UCSD-AML1 (cell line): ENCODE data around the gene PRRC2B.
"Not testable (repeated sequence)": the region's sequence is repeated elsewhere in the genome, so short reads cannot be mapped to it uniquely, and the experiment has no call there.

Source experiments
- DNase-seq: peaks from one replicate; lab custom pipeline; 2025; ENCODE audit not compliant: unreplicated experiment; lab: John Stamatoyannopoulos, UW

The PRRC2B gene

GRCh38 chr9:131385296-131385695 lies 8.6 kb upstream of the PRRC2B start:
- DNase-seq, result no peak

DNA sequence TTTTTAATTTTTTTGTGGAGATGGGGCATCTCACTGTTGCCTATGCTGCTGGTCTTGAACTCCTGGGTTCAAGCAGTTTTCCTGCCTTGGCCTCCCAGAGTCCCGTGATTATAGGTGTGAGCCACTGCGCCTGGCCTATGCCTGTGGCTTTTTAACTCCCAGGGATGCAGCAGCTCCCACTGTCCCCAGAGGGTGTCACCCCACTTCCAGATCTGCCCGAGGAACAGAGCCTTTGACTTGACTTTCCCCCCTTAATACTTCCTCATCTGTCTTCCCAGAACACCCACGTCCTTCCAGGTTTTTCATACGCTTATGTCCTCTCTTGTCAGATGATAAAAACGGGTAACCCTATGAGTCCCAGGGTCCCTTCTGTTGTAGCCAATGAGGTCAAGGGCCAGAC lies 7.6 kb upstream of the PRRC2B start:
- DNase-seq, result peak; percentile 34

DNA sequence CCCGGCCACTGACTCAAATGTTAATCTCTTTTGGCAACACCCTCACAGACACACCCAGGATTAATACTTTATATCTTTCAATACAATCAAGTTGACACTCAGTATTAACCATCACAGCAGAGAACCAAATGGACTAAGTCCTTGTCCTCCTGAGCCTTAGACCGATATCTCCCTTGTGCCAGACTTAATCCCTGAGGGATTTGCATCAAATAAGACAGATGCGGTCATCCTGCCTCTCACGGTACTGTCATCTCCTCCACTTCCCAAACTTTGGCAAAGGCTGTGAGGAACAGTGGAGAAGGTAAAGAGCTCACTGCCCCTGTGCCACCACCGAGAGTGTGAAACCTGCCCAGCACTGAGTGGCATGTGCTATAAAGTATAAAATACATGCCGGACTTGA lies 6.5 kb upstream of the PRRC2B start:
- DNase-seq, result no peak

- DNase-seq, result no peak
These were observed 2.9 kb upstream of the PRRC2B start for GRCh38 chr9:131391020-131391419.

GRCh38 chr9:131391504-131391903 lies 2.4 kb upstream of the PRRC2B start:
- no peak for DNase-seq

GRCh38 chr9:131394464-131395156 lies 724 bp downstream of the PRRC2B start:
- DNase-seq, result peak; percentile 40

DNA sequence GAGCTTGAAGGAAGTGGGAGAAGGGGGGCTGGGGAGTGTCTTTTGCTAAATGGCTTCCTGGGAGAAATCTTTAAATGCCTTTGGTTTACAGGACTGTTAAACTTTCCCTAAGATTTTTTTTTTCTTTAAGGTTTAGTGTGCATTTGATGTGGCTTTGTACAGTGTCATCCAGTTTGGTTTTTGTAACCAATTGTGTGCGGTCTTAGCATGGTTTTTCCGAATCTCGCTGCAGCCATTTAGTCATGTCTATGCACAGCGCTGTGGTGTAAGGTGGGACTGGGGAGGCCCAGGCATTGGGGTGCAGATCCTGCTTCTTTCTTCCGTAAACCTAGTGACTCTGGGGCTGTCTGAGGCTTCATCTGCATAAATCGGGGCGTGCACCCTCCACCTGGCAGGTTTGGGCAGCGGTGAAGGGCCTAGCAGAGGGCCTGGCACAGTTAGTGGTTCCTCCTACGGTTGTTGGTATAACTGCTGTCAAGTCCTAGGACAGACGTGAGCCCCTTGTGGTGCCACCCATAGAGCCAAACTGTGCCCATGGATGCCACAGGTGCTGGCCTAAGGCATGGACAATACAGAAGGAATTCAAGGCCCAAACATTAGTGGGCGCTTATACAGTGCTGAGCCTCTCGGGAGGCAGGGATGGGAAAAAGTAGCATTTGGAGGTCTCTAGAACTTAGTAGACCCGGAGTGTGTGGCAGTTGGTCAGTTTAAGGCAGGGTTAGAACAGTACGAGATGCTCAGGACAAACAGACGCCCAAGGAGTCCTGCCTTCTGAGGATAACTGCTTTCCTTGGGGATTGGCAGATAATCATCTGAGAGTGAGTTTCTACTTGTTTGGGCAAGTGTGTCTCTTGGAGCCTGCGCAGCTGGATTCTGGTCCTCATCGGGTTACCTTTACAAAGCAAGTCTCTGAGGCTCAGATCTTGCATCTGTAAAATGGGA lies 1.5 kb downstream of the PRRC2B start:
- peak; percentile 34 for DNase-seq

DNA sequence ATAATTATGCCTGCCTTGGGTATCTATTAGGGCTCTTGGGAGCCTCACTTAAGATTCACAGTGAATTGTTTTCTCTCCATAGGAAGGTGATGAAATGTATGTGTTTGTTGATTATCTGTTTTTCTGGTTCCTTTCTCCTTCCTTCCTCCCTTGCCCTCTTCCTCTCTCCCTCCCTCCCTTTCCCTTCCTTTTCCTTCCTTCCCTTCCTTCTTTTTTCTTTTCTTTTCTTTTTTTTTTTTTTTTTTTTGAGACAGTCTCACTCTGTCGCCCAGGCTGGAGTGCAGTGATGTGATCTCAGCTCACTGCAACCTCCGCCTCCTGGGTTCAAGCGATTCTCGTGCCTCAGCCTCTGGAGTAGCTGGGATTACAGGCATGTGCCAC lies 2.2 kb downstream of the PRRC2B start:
- not testable (repeated sequence) for DNase-seq

DNA sequence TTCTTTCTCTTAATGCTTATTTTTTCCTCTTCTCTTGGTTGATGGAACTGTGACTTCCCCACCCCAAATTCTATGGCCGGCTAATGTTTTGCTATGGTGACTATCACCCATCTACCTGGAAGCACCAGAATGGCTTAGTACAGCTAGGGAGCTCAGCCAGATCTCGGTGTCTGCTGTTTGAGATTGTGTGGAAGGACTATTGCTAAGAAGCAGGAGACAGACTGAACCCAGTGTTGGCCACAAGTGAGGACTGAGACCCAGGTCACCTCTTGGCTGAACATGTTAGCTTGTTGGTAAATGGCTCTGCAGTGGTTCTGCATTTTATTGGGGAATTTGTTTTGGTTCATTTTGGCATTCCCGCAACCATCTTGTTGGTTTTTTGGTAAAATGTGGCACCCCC lies 2.7 kb downstream of the PRRC2B start:
- DNase-seq, result no peak

- DNase-seq, result no peak
These were observed 3.4 kb downstream of the PRRC2B start for GRCh38 chr9:131397100-131397790.

DNA sequence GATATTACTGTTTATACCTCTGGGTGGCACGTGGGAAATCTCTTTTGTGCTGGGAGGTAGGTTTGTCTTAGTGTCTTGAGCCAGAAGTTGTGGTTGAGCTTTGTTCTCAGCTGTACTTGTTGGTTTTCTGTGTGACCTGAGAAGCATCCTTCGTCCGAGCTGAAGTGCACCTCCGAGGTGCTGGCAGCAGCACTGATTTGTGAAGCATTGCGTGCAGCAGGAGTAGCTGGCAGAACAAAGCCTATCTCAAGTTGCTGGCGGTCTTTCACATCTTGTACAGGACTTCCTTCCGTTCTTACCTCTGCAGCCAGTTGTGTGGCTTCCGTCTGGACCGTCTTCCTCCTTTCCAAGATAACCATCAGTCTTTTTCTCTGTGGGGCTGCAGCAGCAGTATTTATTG lies 4.3 kb downstream of the PRRC2B start:
- peak; percentile 28 for DNase-seq

DNA sequence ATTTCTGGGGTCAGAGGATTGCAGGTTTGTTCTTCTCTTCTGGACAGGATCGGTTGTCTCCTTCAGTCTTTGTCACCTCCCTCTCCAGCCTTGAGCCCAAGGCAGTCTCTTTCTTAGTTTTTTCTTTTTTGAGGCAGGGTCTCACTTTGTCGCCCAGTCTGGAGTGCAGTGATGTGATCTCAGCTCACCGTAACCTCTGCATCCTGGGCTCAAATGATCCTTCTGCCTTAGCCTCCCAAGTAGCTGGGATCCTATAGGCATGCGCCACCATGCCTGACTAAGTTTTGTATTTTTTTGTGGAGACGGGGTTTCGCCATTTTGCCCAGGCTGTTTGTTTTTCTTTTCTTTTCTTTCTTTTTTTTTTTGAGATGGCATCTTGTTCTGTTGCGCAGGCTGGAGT lies 6.1 kb downstream of the PRRC2B start:
- no peak for DNase-seq

DNA sequence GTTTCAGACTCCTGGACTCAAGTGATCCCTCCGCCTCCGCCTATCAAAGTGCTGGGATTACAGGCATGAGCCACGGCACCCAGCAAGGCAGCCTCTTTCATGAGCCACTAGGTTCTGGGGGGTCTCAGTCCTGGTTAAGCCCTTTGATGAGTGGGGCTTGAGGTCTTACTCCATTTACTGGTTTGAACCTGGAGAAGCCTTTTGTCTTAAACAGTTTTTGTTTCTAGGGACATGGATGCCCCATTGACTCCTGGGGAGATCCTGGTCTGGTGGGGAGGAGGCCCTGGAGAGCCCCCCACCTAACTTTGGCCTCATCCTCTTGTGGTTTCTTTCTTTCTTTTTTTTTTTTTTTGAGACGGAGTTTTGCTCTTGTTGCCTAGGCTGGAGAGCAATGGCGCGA lies 6.7 kb downstream of the PRRC2B start:
- DNase-seq, result no peak

- DNase-seq, result no peak
These were observed 8.2 kb downstream of the PRRC2B start for GRCh38 chr9:131402073-131402472.

DNA sequence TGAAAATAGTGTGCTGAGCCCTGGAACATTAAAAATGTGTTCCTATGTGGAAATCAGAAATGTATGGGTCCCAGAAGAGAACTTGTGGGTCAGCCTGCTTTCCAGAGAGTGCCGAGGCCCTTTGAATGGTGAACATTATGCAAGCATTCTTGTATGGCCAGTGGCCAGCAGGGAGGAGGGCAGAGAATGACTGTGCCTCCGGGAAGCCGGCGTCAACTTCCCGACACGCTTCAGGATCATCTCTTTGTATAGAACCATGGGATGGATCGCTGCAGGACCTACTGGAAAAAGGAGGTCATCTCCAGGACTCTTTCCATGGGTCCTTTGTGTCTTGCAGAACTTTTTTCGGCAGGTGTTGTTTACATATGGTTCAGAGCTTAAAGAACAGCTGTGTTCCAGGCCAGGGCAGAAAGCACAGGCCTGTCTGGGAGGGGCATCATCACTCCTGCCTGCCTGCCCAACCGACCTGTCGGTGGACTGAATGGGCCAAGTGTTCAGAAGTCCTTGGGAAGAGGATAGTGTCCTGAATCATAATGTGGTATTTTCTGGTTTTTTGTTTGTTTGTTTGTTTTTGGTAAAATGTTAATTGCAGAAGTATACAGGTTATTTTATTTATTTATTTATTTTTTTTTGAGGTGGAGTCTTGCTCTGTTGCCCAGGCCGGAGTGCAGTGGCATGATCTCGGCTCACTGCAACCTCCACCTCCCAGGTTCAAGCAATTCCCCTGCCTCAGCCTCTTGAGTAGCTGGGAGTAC lies 9.0 kb downstream of the PRRC2B start:
- no peak for DNase-seq

GRCh38 chr9:131403493-131403773 lies 9.5 kb downstream of the PRRC2B start:
- no peak for DNase-seq

DNA sequence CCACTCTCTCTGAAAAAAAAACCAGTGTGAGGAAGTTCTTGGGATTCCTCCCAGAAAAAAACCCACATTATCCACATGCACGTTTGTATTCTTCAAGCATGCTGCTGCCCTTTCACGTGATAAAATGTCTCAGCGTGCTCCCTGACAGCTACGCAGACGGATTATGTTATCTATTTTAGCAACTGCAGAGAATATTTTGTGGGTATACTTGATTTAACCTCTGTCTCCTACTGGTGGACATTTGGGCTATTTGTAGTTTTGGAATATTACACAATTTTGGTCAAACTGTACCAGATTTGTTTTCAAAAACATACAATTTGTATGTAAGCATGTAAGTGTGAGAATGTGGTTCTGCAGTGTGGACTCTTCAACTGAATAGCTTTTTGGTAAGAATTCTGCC lies 10.7 kb downstream of the PRRC2B start:
- DNase-seq, result no peak

- no peak for DNase-seq
These were observed 11.1 kb downstream of the PRRC2B start for GRCh38 chr9:131404987-131405386.

- no peak for DNase-seq
These were observed 11.5 kb downstream of the PRRC2B start for GRCh38 chr9:131405428-131405827.

GRCh38 chr9:131405858-131406537 lies 12.1 kb downstream of the PRRC2B start:
- no peak for DNase-seq
